SH-SY5Y (cell line): Measurements from ENCODE around the gene LRRC15.

Source experiments
- GATA2 ChIP-seq: IDR thresholded peaks from 2 replicates; pipeline ENCODE4 v1.6.1; 2011; ENCODE audit warnings: mild to moderate bottlenecking, low read depth, low read length
- GATA3 ChIP-seq: IDR thresholded peaks from 2 replicates; pipeline ENCODE4 v1.6.1; 2011; ENCODE audit warnings: low read depth, mild to moderate bottlenecking, low read length, moderate library complexity

Gene LRRC15

GRCh38 chr3:194316918-194317317 lies 52.6 kb downstream of the LRRC15 start:
- TF ChIP-seq GATA3 = no peak
- TF ChIP-seq GATA2 = no peak

- no peak for TF ChIP-seq GATA2
Measured at GRCh38 chr3:194315965-194316361, 53.6 kb downstream of the LRRC15 start.

GRCh38 chr3:194315088-194315964 lies 54.2 kb downstream of the LRRC15 start:
- TF ChIP-seq GATA2 (no peak; the same call in 1 of the 2 replicates), GATA3 (no peak)

- TF ChIP-seq GATA3 (no peak), GATA2 (peak; percentile 50)
Measured at GRCh38 chr3:194314388-194315068, 55.0 kb downstream of the LRRC15 start.

GRCh38 chr3:194313560-194314387 lies 55.8 kb downstream of the LRRC15 start:
- TF ChIP-seq GATA2 (no peak), GATA3 (no peak)

- TF ChIP-seq GATA2 (no peak; the same call in 1 of the 2 replicates), GATA3 (no peak)
Measured at GRCh38 chr3:194312743-194313281, 56.7 kb downstream of the LRRC15 start.

GRCh38 chr3:194312186-194312742 lies 57.3 kb downstream of the LRRC15 start:
- no peak for TF ChIP-seq GATA3
- TF ChIP-seq GATA2 = peak; percentile 27; the same call in 1 of the 2 replicates

GRCh38 chr3:194311000-194311399 lies 58.5 kb downstream of the LRRC15 start:
- TF ChIP-seq GATA2 = no peak

GRCh38 chr3:194310060-194310835 lies 59.3 kb downstream of the LRRC15 start:
- TF ChIP-seq GATA2 = no peak
- TF ChIP-seq GATA3 = no peak

- no peak for TF ChIP-seq GATA3
- no peak for TF ChIP-seq GATA2
Measured at GRCh38 chr3:194308601-194309449, 60.7 kb downstream of the LRRC15 start.

GRCh38 chr3:194307849-194308248 lies 61.7 kb downstream of the LRRC15 start:
- TF ChIP-seq GATA3 (no peak), GATA2 (no peak)
